Upper lobe of left lung (tissue), 6 donors: ENCODE measurements around the gene PTPRR. TPM values are rescaled to one million over a fixed set of nuclear protein-coding genes. Genes with fewer than 3 reads are reported as not detected.

ENCODE experiments used
- ATAC-seq, 2 donors: fragments of 200-7000 bp; cut with Tn5 transposase; one replicate each; pipeline ENCODE4 v1.9.1; 2022; ENCODE audit warnings: mild to moderate bottlenecking in 2 of 2, moderate library complexity in 2 of 2; ENCODE audit not compliant: low FRiP score in 2 of 2
- DNase-seq, 2 donors: peaks; one replicate each; pipeline ENCODE4 v3.0.0-alpha.2; 2019 to 2020
- H3K27ac ChIP-seq, 4 donors: fragments of 200-600 bp; sonication (generic); one replicate each; pipeline ENCODE4 v1.5.1; 2016 to 2019
- H3K27me3 ChIP-seq, 4 donors: fragments of 200-600 bp; sonication (generic); one replicate each; pipeline ENCODE4 v1.5.1; 2017 to 2019
- H3K36me3 ChIP-seq, 4 donors: fragments of 200-600 bp; sonication (generic); one replicate each; pipeline ENCODE4 v1.5.1; 2016 to 2019
- H3K4me1 ChIP-seq, 4 donors: fragments of 200-600 bp; sonication (generic); one replicate each; pipeline ENCODE4 v1.5.1; 2018 to 2019
- H3K4me3 ChIP-seq, 4 donors: fragments of 200-600 bp; sonication (generic); one replicate each; pipeline ENCODE4 v1.5.1; 2017 to 2019; ENCODE audit warnings: mild to moderate bottlenecking in 2 of 4, moderate library complexity in 1 of 4
- H3K9me3 ChIP-seq, 4 donors: fragments of 200-600 bp; sonication (generic); one replicate each; pipeline ENCODE4 v1.5.1; 2018 to 2019
- CTCF ChIP-seq, 6 experiments: fragments of 450-650 bp in 4 of 6; fragments of 200-600 bp in 2 of 6; sonication (generic) in 2 of 6; IDR thresholded peaks; one replicate each; pipeline ENCODE4 v1.5.1; 2016 to 2019; ENCODE audit warnings: antibody characterized with exemption in 6 of 6
- EP300 ChIP-seq, 4 donors: sonication (generic); formaldehyde crosslinking; IDR thresholded peaks; one replicate each; pipeline ENCODE4 v1.5.1; 2017; ENCODE audit warnings: antibody characterized with exemption in 4 of 4, control low read depth in 2 of 4
- POLR2A ChIP-seq, 4 donors: fragments of 450-650 bp; IDR thresholded peaks; one replicate each; pipeline ENCODE4 v1.5.1; 2016 to 2017; ENCODE audit warnings: antibody characterized with exemption in 4 of 4, mild to moderate bottlenecking in 2 of 4
- POLR2AphosphoS5 ChIP-seq, 2 donors: sonication (generic); formaldehyde crosslinking; IDR thresholded peaks; one replicate each; pipeline ENCODE4 v1.5.1; 2017; ENCODE audit warnings: antibody characterized with exemption in 2 of 2
- WGBS, 2 donors: methylation state at CpG; one replicate each; pipeline ENCODE4 v1.1.5; 2017 to 2018; 5-methylcytosine and 5-hydroxymethylcytosine counted together
- total RNA-seq, 6 donors: library from RNA; depleted of rRNA in 4 of 6; stranded (reverse); fragments of >200 nt in 4 of 6; gene quantifications; one replicate each; pipeline versions ENCODE4 v1.1.0 to v1.2.1, GENCODE V29; 2016 to 2021
- donor health status: DM: no; HTN: no; CAD: no; lungs with moderate emphysema.
- donor health status: DM: no; HTN: yes; CAD: no; lungs with severe emphysema.

Gene PTPRR
- total RNA-seq, 6 donors from 2014 or later, result 0.30 to 2.7 (median 0.79) TPM; not detected in 1

- H3K4me3 ChIP-seq, result no peak overlapping the region
- DNase-seq, result no peak
- H3K27me3 ChIP-seq, result no peaks in the 10 kb centered on the region
- ATAC-seq, result peak; percentile 14 to 34
- WGBS, 2 donors, result 80 to 81% methylated on average over 7 of the region's 7 CpGs
- no peaks in the 10 kb centered on the region for H3K36me3 ChIP-seq
- TF ChIP-seq EP300 (IDR thresholded peaks at IDR 0.05) (no peak), POLR2AphosphoS5 (IDR thresholded peaks at IDR 0.05) (no peak), CTCF (IDR thresholded peaks at IDR 0.05) (no peak), POLR2A (IDR thresholded peaks at IDR 0.05) (no peak)
- no peaks in the 10 kb centered on the region for H3K9me3 ChIP-seq
- no peaks in the 10 kb centered on the region for H3K4me1 ChIP-seq
- H3K27ac ChIP-seq, result no peak overlapping the region
These were observed 97.2 kb downstream of the PTPRR start for GRCh38 chr12:70823182-70823976.

- TF ChIP-seq CTCF (IDR thresholded peaks at IDR 0.05), result no peak
- TF ChIP-seq POLR2AphosphoS5 (IDR thresholded peaks at IDR 0.05), result no peak
- TF ChIP-seq POLR2A (IDR thresholded peaks at IDR 0.05), result no peak
- no peak for TF ChIP-seq EP300 (IDR thresholded peaks at IDR 0.05)
- no peaks in the 10 kb centered on the region for H3K36me3 ChIP-seq
- no peak for DNase-seq
- ATAC-seq, result no peak
- no peaks in the 10 kb centered on the region for H3K27me3 ChIP-seq
- no peaks in the 10 kb centered on the region for H3K4me1 ChIP-seq
- H3K9me3 ChIP-seq, result no peaks in the 10 kb centered on the region
- no peak overlapping the region for H3K4me3 ChIP-seq
- H3K27ac ChIP-seq, result no peak overlapping the region
- 68 to 75% methylated on average over 3 of the region's 3 CpGs for WGBS, 2 donors
These were observed 98.1 kb downstream of the PTPRR start for GRCh38 chr12:70822412-70822811.

DNA sequence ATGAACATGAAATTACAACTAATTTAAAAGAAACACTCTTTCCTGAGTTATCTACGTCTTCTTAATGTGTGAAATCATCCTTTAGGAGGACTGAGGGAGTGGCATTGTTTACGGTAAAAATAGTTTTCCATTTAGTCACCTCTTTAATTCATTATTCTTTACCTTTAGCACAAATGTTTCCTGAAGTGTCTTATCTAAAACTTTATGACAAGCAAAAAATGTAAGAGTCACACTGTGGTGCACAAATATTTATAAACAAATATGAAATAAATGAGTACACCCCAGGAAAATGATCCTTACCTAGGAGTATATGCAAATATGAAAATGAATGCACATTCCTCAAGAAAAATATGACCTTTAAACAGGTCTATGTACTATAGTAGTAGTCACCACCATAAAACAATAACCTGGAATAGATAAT, 104.6 kb downstream of the PTPRR start:
- Histone ChIP-seq H3K27ac (no peak overlapping the region), H3K4me1 (no peaks in the 10 kb centered on the region), H3K9me3 (no peaks in the 10 kb centered on the region), H3K36me3 (no peaks in the 10 kb centered on the region), H3K4me3 (no peak overlapping the region), H3K27me3 (no peaks in the 10 kb centered on the region)
- DNase-seq, result no peak
- WGBS, 2 donors, result 75 to 81% methylated on average over 2 of the region's 2 CpGs
- no peak for ATAC-seq
- TF ChIP-seq CTCF (IDR thresholded peaks at IDR 0.05), result no peak
- no peak for TF ChIP-seq POLR2A (IDR thresholded peaks at IDR 0.05)
- no peak for TF ChIP-seq POLR2AphosphoS5 (IDR thresholded peaks at IDR 0.05)
- no peak for TF ChIP-seq EP300 (IDR thresholded peaks at IDR 0.05)

- 87 to 88% methylated on average over 2 of the region's 2 CpGs for WGBS, 2 donors
- H3K27me3 ChIP-seq, result no peaks in the 10 kb centered on the region
- no peaks in the 10 kb centered on the region for H3K9me3 ChIP-seq
- ATAC-seq (no peak), DNase-seq (no peak)
- TF ChIP-seq EP300 (IDR thresholded peaks at IDR 0.05), result no peak
- TF ChIP-seq POLR2AphosphoS5 (IDR thresholded peaks at IDR 0.05), result no peak
- no peak for TF ChIP-seq POLR2A (IDR thresholded peaks at IDR 0.05)
- no peak for TF ChIP-seq CTCF (IDR thresholded peaks at IDR 0.05)
- H3K4me1 ChIP-seq, result no peaks in the 10 kb centered on the region
- H3K4me3 ChIP-seq, result no peak overlapping the region
- H3K36me3 ChIP-seq, result no peaks in the 10 kb centered on the region
- no peak overlapping the region for H3K27ac ChIP-seq
These were observed 105.5 kb downstream of the PTPRR start for GRCh38 chr12:70815056-70815455.

DNA sequence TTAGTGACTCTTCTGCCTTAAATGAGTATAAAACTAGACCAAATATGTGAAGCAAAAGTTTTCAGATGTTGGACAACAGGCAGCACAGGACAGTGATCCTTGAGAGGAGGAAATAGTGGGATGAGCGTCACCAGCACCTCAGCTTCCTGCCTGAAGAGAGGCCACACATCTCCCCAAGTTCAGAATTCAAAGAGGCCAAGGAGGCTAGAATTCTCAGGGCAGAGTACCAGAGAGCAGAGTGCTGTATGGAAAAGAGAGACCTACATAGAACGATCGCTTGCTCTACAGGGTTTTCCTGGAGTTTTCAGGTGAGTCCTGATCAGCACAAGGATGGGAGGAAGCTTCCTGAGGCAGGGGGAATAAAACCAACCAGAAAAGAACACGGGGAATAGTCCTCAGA, 107.0 kb downstream of the PTPRR start:
- no peak for DNase-seq
- Histone ChIP-seq H3K4me1 (no peaks in the 10 kb centered on the region), H3K9me3 (no peaks in the 10 kb centered on the region), H3K27ac (no peak overlapping the region), H3K27me3 (no peaks in the 10 kb centered on the region), H3K36me3 (no peaks in the 10 kb centered on the region), H3K4me3 (no peak overlapping the region)
- 75 to 78% methylated on average over 4 of the region's 4 CpGs for WGBS, 2 donors
- ATAC-seq, result no peak
- TF ChIP-seq CTCF (IDR thresholded peaks at IDR 0.05), result no peak
- no peak for TF ChIP-seq POLR2AphosphoS5 (IDR thresholded peaks at IDR 0.05)
- TF ChIP-seq EP300 (IDR thresholded peaks at IDR 0.05), result no peak
- TF ChIP-seq POLR2A (IDR thresholded peaks at IDR 0.05), result no peak
